Measurements from ENCODE around the gene TRA2A.

TRA2A gene

GRCh38 chr7:23477962-23478866 is 53.6 kb downstream of the TRA2A start:
- H3K27me3 Mint-ChIP-seq: peaks cover 56% of the 10 kb centered on the region
- DNase-seq: no peak
- H3K9me3 Mint-ChIP-seq: no peaks in the 10 kb centered on the region
- no peak overlapping the region for H3K27ac Mint-ChIP-seq
- no peak overlapping the region for H3K4me3 Mint-ChIP-seq
- peaks cover 10% of the 10 kb centered on the region for H3K4me1 Mint-ChIP-seq (ENCODE audit: low read depth)
- no peaks in the 10 kb centered on the region for H3K36me3 Mint-ChIP-seq (ENCODE audit: low read depth)

DNA sequence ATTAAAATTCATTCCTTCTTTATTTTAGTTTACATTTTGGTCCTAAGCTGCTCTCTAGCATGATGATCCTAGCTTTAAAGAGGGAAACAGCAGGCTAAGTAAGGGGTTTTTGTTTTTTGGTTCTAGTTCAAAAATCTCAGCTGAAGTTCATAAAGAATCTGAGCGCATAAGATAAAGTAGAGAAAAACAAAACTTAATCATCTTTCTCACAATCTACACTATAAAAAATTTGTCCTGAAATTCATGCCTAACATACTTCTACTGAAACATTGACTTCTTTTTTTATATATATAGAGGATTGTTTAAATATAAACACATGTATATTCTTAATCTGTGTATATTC is 54.7 kb downstream of the TRA2A start:
- Mint-ChIP-seq H3K9me3 (no peaks in the 10 kb centered on the region), H3K4me1 (ENCODE audit: low read depth) (peaks cover 11% of the 10 kb centered on the region), H3K36me3 (ENCODE audit: low read depth) (no peaks in the 10 kb centered on the region), H3K27me3 (peaks cover 62% of the 10 kb centered on the region), H3K4me3 (no peak overlapping the region), H3K27ac (no peak overlapping the region)
- DNase-seq: no peak

DNA sequence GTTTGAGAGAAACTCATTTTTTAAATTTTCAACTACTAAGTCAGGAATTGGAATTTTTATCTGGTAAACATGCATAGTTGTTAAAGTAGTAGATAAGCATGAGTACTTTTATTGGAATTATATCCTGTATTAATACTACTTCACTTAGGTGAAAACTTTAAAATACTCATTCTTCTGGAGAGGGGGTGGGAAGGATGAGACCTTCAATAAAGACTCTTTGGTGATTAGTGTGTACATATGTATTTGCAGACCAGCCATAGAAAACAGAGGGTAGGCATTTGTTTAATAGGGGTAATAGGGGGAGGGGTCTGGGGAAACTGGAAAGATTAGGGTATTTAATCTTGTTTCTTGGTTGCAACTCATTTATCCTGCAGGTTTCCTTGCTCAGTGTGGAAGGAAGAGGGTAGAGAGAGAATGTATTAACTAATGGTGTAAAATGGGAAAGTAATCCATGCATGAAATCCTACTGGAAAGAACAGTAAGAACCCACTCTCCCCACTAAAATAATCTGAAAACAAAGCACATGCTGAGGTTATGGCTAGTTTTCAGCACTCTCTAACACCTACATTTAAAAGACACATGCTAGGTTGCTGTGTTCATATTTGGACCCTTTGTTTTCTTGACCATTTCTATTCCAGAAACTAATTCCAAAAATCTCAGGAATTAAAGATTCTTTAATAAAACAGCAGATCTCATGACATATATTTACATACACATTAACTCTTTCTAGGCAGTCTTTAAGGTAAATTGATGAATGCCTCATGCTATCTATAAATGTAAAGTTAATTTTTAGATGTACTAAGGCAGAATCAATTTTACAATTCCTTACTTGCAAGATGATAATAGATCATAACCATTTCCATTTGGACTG is 55.3 kb downstream of the TRA2A start:
- no peak overlapping the region for H3K27ac Mint-ChIP-seq
- no peak for DNase-seq
- no peaks in the 10 kb centered on the region for H3K36me3 Mint-ChIP-seq (ENCODE audit: low read depth)
- no peaks in the 10 kb centered on the region for H3K9me3 Mint-ChIP-seq
- peaks cover 64% of the 10 kb centered on the region for H3K27me3 Mint-ChIP-seq
- peaks cover 13% of the 10 kb centered on the region for H3K4me1 Mint-ChIP-seq (ENCODE audit: low read depth)
- no peak overlapping the region for H3K4me3 Mint-ChIP-seq

DNA sequence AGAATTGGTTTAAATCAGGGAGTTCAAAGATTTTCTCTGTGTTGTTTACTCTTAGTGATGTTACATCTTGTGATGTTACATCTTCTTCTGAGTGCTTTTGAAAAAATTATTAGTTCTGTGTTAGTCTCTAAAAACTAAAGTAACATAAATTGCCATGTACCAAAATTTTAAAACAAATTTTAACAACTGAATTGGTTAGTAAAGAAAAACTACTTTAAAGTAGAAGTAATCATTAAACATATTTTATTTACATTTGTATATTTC is 56.3 kb downstream of the TRA2A start:
- no peak overlapping the region for H3K27ac Mint-ChIP-seq

GRCh38 chr7:23474829-23475575 is 56.8 kb downstream of the TRA2A start:
- H3K36me3 Mint-ChIP-seq (ENCODE audit: low read depth): no peaks in the 10 kb centered on the region
- H3K4me3 Mint-ChIP-seq: peak overlapping the region; percentile 71
- peaks cover 67% of the 10 kb centered on the region for H3K27me3 Mint-ChIP-seq
- H3K27ac Mint-ChIP-seq: peak overlapping the region; percentile 82
- peak; percentile 37 for DNase-seq
- peaks cover 25% of the 10 kb centered on the region for H3K4me1 Mint-ChIP-seq (ENCODE audit: low read depth)
- H3K9me3 Mint-ChIP-seq: no peaks in the 10 kb centered on the region

More for the DNA sequence above, 56.3 kb downstream of the TRA2A start:
- Mint-ChIP-seq H3K4me1 (ENCODE audit: low read depth) (peaks cover 20% of the 10 kb centered on the region), H3K36me3 (ENCODE audit: low read depth) (no peaks in the 10 kb centered on the region), H3K27me3 (peaks cover 64% of the 10 kb centered on the region), H3K4me3 (no peak overlapping the region), H3K9me3 (no peaks in the 10 kb centered on the region)
- no peak for DNase-seq

DNA sequence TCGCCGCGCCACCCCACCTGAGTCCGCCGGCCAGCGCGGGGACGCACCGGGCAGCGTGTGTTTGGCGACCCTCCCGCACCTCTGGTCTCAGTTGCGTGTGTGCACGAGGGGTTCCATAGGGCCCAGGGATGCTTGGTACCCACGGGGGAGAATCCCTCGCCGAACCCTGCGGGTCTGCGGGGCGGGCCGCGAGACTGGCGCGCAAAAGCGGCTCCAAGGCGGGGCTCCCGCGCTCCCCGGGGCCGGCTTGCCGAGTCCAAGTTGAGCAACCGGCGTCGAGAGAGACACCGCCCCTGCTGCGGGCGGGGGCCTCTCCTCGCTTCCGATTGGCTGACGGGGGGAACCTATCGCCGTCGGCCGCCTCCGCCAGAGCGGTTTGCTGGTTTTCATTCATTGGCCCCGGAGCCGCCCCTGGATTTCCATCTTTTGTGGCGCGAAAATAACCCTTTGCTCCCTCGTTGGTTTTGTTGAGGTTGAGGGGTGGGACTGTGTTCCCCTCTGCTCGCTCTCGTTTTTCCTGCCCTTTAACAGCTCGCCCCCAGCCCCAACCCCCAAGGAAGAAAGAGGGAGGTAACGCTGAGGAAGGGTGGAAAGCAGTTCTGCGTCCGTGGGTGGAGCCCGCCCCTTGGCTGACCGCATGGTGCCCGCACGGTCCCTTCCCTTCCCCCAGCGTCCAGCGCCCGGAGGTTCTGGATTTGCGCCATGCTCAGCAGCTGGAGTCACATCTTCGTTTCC is 57.5 kb downstream of the TRA2A start:
- Mint-ChIP-seq H3K4me3 (peak overlapping the region; percentile 71), H3K4me1 (ENCODE audit: low read depth) (peaks cover 28% of the 10 kb centered on the region), H3K27me3 (peaks cover 69% of the 10 kb centered on the region), H3K36me3 (ENCODE audit: low read depth) (no peaks in the 10 kb centered on the region), H3K27ac (peak overlapping the region; percentile 82), H3K9me3 (no peaks in the 10 kb centered on the region)
- peak; percentile 75 for DNase-seq

GRCh38 chr7:23473844-23474093 is 58.0 kb downstream of the TRA2A start:
- Mint-ChIP-seq H3K36me3 (ENCODE audit: low read depth) (no peaks in the 10 kb centered on the region), H3K27ac (no peak overlapping the region), H3K27me3 (peaks cover 67% of the 10 kb centered on the region), H3K4me1 (ENCODE audit: low read depth) (peaks cover 31% of the 10 kb centered on the region), H3K4me3 (peak overlapping the region; percentile 58), H3K9me3 (no peaks in the 10 kb centered on the region)
- DNase-seq: peak; percentile 38

DNA sequence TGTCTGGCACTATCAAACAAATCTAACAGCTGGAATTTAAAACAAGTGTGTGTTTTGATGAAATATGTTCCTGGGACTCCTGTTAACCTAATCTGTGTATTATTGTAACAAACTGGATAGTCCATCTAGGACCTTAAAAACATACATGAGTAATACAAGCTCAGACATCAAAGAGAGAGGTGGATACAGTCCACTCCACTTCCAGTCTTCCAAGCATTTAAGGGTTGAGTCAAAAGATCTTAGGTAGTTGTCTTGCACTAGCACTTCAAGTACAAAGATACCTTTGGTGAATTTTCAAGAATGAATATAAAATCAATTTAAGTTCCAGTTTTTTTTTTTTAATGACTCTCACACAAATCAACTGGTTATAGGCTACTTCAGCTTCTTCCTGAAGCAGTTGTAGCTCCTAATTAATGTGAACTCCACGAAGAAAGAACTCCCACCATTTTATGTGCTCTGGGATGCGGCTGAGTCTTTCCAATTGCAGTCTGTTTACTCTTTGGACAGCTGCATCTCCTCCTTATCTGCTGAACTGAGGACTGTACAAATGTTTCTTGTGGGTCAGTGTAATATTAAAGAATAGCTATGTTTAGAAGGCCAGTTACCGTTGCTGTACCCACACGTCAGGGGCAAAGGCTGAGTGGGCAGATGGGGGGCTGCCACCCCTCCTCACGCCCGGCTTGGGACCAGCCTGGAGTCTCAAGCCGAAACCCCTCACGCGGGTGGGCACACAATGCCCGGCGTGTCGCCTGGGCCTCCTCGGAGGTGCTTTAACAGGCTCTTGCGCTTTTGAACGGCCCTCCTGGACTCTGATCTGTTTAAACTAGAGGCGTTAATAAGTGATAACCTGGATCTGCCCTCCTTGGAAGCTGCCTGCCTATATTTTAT is 58.6 kb downstream of the TRA2A start:
- H3K4me1 Mint-ChIP-seq (ENCODE audit: low read depth): peaks cover 34% of the 10 kb centered on the region
- peaks cover 67% of the 10 kb centered on the region for H3K27me3 Mint-ChIP-seq
- no peaks in the 10 kb centered on the region for H3K9me3 Mint-ChIP-seq
- H3K4me3 Mint-ChIP-seq: peak overlapping the region; percentile 58
- H3K27ac Mint-ChIP-seq: peak overlapping the region; percentile 41
- no peaks in the 10 kb centered on the region for H3K36me3 Mint-ChIP-seq (ENCODE audit: low read depth)
- no peak for DNase-seq

- no peaks in the 10 kb centered on the region for H3K9me3 Mint-ChIP-seq
- H3K27ac Mint-ChIP-seq: no peak overlapping the region
- no peaks in the 10 kb centered on the region for H3K36me3 Mint-ChIP-seq (ENCODE audit: low read depth)
- H3K4me3 Mint-ChIP-seq: no peak overlapping the region
- peaks cover 40% of the 10 kb centered on the region for H3K4me1 Mint-ChIP-seq (ENCODE audit: low read depth)
- DNase-seq: no peak
- H3K27me3 Mint-ChIP-seq: peaks cover 73% of the 10 kb centered on the region
Observed at GRCh38 chr7:23472556-23472955, 59.2 kb downstream of the TRA2A start.

DNA sequence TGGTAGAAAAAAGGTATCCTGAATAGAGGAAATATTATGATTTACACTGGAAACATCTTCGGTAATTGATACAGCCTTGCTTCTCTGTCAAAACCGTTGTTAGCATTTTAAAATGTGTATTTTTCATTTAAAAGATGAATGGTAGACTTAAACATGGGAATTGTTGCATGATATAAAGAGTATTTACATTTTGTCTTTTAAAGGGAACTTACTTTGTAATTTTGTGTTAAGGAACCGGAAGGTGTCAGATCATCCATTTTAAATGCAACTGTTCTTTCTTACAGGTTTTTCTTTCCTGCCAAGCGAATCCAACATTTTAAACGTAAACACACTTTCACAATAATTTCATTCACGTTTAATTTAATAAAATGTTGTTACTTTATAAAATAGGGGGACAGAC is 59.7 kb downstream of the TRA2A start:
- Mint-ChIP-seq H3K27ac (no peak overlapping the region), H3K9me3 (no peaks in the 10 kb centered on the region), H3K36me3 (ENCODE audit: low read depth) (no peaks in the 10 kb centered on the region), H3K4me3 (no peak overlapping the region), H3K27me3 (peaks cover 74% of the 10 kb centered on the region), H3K4me1 (ENCODE audit: low read depth) (peaks cover 44% of the 10 kb centered on the region)
- no peak for DNase-seq

GRCh38 chr7:23471106-23471859 is 60.5 kb downstream of the TRA2A start:
- H3K27ac Mint-ChIP-seq: no peak overlapping the region
- H3K4me1 Mint-ChIP-seq (ENCODE audit: low read depth): peaks cover 44% of the 10 kb centered on the region
- peak overlapping the region; percentile 75 for H3K4me3 Mint-ChIP-seq
- H3K36me3 Mint-ChIP-seq (ENCODE audit: low read depth): no peaks in the 10 kb centered on the region
- peaks cover 74% of the 10 kb centered on the region for H3K27me3 Mint-ChIP-seq
- H3K9me3 Mint-ChIP-seq: no peaks in the 10 kb centered on the region
- peak; percentile 46 for DNase-seq

DNA sequence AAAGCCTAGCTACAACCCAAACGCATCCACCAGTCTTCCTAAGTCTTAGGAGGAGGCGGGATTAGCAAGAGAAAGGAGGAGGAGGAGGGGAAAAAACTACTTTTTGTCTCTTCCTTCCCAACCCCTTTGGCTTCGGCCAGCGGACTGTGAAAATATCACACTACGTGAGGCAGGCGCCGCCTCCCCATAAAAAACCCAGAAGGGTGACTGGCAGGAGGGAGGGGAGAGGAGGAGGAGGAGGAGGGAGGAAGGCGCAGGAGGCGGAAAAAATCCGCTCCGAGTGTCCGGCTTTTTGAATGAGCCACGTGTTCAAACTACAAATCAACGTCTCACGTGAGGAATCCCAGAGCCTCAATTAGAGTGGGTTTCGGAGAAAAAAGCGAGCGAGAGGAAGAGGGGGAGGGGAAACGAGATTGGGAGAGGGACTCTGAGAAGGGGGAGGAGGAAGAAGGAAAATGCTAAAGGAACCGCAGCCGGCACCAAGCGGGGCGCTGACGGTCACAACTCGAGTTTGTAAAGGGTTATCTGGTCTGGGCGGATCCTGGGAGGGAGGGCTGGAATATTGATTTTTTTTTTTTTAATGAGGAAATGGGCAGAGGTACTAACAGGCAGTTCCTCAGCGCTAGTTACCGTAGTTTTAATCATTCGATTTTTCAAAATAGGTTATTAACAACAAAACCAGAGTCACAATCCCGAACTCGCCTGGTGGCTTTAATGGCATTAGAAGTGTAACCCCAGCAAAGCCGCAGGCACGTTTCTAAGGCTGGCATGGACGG is 61.3 kb downstream of the TRA2A start, which contains the start of gene IGF2BP3:
Gene IGF2BP3 (minus strand): TSS at position 162 of the 776 bp plus-strand sequence. CDS start 381 bp downstream, outside the sequence.
- Mint-ChIP-seq H3K36me3 (ENCODE audit: low read depth) (no peaks in the 10 kb centered on the region), H3K4me1 (ENCODE audit: low read depth) (peaks cover 44% of the 10 kb centered on the region), H3K27me3 (peaks cover 80% of the 10 kb centered on the region), H3K9me3 (no peaks in the 10 kb centered on the region), H3K27ac (peak within 1 kb of the TSS; percentile 64), H3K4me3 (peak within 1 kb of the TSS; percentile 75)
- peak; percentile 45 for DNase-seq

Measured in activated T-cell treated with anti-CD3 and anti-CD28 coated beads, Interleukin-2, amount 50 U/mL, for 24 hours (primary cell).